ELF-1 (cell line): ENCODE results near the gene KAZN.

Source experiments
- DNase-seq: peaks from one replicate; pipeline ENCODE4 v3.0.0-alpha.2; 2016; ENCODE audit warnings: low read depth, low spot score

Gene KAZN

DNA sequence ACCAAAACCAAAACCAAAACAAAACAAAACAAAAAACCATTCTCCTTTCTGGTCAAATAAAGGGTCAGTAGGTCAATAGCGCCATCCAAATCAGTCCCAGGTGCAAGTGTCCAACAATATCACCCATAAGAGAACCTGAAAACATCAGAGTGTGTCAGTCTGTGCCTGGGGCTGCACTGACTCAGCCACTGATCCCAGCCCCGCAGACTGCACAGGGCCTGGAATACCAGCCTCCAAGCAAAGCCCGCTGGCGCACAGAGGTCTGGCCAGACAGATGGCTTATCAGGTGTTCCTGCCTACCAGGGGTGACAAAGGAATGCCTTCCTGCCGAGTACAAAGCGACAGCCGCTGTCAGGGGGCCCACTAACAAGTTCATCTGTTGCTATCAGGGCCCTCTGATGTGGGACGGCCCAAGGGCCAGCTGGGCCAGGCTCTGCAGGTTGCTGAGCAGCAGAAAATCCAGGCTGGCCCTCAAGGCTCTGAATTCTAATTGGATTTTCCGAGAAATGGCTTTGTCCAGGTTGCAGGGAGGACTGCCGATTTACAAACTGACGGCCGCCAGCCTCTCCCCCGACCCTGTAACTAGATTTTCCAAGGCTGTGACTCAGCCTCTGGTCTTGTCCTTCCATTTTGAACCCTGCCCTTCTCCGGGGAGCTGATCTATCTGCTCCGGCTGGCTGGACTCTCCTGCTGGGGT is 541.3 kb downstream of the KAZN start:
- peak; percentile 99 for DNase-seq

DNA sequence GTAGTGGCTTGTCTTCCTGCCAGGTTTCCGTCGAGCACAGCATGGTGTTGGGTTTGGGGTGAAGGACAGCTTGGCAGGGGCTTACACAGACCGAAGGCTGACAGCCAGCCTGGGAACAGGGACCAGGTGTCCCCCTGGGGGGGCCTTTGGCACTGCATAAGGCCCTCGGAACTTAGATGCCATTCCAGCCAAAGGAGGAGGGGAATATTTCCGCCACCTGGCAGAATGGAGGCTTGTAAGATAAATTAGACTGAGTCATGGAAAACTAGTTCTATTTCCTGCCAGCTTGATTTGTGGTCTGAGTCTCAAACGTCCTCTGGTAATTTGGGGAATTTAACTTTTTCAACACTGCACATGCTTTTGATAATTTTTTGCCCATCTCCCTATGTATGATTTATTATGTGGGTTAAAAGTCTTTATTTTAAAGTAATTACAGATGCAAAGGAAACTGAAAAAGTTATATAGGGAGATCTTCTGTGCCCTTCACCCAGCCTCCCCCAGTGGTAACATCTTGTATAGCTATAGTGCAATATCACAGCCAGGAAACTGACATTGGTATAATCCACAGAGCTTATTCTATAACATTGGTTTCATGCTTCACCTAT is 543.6 kb downstream of the KAZN start:
- no peak for DNase-seq

DNA sequence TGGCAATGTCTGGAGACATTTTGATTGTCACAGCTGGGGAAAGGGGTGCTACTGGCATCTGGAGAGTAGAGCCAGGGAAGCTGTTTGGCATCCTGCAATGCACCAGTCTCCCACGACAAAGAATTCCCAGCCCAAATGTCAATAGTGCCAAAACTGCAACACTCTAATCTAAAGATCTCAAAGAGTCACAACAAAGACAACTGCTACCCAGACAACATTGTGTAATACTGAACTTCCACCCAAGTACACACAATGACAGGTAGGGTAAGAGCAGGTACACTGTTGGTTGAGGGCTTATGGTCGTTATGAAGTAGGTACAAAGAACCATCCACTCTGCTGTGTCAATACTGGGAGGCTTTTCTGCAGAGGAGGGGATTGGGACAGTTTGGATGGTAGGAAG is 546.8 kb downstream of the KAZN start:
- DNase-seq = no peak

DNA sequence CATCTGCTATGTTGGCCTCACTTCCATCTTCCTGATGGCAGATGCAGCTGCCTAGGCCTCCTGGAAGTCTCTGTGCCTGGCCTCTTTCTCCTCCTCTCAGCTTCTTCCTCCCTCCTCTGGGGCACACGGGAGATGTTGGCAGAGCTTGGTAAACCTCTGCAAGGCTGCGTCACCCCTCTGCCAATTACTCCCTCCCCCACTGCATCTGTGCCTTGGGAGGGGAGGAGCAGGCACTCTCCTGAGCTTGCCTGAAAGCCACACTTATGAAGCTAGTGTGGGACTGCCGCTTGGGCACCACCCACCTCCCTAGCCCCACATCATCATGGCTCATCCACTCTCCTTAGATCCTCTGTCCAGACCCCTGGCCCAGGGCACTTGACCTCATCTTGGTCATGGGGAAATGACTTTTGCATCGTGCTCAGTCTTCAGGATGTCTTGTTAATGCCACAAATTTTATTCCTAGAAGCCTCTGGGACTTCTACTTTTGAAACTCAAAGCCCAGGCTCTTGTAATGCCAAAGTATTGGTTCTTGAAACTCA is 547.7 kb downstream of the KAZN start:
- no peak for DNase-seq

DNA sequence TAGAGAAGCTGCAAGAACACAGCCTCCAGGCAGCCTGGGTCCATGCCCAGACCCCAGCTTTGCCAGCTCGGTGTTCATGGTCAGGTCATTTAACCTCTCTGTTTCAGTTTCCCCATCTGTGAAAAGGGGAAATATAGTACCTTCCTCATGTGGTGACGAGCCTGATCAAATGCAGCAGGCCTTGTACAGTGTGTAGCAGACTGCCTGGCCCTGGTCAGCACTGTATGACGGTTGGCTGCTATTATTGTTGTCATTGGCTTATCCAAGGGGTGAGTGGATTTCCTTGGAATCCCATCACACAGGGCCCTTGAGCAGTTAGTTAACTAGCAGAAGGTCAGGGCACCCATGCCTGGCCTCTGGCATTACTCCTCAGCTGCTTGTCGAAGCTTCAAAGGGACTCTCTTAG is 548.5 kb downstream of the KAZN start:
- peak; percentile 69 for DNase-seq

DNA sequence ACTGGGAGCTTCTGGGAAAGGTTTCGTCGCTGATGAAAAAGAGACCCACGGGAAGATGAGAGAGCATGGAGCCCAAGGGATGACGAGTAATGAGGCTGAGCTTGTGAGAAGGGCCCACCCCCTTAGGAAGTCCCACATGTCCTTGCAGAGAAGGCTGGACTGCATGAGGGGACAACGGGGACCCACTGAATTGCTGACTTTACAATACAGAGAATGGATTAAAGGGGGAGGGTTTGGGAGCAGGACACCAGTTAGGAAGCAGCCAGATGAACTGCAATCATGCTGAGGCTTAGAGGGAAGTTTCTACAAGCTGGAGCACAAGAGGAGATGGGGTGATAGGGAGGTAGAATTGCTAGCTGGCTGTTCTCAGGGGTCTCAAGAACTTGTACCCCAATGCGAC is 549.5 kb downstream of the KAZN start:
- DNase-seq = no peak

DNA sequence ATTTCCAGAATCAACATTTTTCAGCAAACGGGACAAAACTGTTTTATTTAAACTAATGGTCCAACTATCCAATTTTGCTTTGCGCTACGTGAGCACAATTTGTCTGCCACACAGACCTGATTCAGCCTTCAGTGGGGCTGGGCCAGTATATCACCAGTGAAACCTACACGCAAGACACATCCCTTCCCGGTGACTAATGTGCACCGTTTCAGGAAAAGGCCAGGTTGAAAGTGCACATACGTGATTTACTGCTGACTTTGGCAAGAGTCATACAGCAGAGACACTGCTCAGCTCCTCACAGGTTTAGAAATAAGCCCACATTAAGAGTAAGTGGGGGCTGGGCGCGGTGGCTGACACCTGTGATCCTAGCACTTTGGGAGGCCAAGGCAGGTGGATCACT is 550.0 kb downstream of the KAZN start:
- DNase-seq = no peak

DNA sequence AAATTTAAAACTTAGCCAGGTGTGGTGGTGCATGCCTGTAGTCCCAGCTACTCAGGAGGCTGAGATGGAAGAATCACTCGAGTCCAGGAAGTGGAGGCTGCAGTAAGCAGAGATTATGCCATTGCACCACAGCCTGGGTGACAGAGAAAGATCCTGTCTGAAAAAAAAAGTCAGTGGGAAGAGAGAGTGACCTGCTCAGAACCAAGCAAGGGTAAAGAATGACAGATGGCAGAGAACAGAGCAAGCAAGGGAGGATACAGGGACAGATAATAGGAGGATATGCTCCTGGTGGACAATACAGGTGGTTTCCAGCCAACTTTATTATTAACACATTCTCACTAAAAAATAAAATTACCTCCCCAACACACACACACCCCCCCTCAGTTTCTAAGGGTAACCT is 550.5 kb downstream of the KAZN start:
- DNase-seq = no peak

DNA sequence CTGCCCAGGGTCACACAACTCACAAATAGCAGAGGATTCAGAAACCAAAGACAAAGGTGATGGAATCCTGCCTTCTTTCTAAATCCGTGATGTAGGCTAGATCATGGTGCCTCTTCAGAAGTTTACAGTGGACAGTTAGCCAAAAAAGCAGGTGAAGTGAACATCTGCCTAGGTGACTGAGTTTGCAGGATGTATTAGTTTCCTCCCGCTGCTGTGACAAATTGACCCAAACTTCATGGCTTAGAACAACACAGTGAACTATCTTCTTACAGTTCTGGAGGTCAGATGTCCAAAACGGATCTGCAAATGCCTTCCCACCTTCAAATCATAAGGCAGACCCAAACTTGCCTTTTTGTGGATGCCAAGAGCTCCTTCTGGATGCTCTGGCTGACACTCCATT is 551.9 kb downstream of the KAZN start:
- no peak for DNase-seq

DNA sequence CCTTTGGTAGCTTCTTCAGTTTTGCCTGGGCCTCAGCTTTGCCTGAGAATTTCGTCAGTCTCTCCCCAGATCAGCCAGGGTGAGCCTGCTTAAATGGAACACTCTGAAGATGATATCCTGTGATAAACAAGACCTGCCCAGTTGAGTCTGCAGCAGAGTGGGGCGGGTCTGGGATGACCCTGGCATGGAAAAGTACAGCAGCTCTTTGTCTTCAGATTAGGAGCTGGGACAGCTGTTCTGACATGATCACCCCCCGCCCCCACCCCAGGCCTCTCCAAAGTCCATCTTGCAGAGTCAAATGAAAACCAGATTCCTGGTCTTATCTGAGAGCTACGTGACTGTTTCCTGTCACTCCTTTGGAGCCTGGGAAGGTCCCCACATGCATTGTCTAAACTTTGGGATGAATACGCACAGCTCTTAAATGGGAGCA is 552.9 kb downstream of the KAZN start:
- peak; percentile 82 for DNase-seq

DNA sequence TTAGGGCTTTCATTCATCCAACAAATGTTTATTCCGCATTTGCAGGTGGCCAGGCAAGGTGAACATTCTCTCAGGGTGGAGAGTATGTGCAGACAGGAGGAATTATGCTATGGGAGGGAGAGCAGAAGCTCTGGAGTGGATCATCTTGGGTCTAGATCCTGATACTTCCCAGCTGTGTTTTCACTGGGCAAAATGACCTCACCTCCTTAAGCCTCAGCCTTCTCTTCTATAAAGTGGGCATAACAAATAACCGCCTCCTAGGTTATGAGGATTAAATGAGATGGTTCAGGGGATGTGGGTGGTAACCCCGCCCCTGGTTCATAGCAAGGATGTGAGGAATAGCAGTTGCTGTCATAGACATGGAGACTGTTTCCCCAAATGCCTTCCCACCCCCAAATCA is 553.4 kb downstream of the KAZN start:
- no peak for DNase-seq

DNA sequence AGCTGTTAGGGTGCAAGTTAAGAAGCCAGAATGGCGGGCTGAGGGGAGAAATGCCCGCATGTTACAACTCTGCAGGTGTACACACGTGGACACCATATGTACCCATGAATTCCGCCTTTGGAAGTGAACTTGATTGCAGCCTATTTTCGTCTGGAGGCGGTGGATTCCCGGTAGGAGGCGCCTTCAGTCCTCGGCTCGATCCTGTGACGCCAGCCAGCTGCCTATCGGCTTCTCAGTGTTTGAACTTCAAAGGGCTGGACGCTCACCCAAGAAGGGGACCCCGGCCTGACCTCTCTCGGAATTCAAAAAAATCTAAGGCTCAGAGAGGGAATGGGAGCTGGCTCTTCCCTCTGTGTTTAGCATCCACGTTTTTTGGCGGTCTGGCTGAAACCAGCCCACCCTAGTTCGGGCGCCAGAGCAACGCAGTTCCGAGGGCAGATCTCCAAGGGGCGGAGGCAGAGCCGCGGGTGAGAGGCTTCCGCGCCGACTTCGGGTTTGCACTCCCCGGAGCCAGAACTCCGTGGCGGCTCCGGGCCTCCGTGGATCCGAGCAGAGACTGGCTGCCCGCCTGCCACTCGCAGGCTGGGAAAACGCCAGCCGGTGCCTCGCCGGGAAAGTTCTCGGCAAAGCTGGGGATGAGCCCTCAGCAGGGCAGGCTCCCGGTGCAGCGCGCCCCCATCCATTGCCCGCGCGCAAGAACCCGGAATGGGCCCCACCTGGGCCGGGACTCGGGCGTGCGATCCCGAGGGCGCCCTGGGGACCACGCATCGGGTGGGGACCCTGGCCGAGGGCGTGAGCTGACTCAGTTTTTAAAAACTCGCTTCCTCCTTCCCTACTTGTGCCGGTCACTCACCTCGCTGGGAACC is 554.1 kb downstream of the KAZN start:
- peak; percentile 90 for DNase-seq

DNA sequence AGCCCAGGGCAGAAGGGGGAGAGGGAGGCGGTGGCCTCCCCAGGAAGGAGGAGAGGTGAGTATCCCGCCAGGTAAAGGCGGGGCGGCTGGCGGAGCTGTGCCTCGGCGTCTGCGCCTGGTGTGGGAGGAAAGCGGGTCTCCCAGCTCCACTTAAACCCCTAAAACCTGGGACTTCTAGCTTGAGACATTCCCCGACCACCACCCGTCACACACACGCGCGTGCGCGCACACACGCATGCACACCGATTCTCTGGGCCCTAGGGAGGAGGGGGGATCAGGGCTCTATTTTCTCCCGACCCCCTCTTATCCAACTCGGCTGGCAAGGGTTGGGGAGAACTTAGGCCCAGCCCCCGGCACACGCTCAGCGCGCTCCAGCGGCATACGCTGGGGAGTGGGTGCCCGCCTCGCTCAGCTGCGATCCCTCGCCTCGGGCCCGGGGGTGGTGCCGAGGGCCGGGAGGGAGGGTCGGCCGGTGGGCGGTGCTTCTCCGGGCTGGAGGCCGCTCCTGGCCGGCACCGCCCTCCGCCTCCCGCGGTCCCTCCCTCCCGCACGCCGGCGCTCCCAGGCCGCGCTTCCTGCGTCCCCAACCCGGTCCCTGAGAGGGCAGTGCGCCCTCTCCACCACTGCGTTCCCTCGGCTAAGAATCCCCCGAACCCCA is 554.8 kb downstream of the KAZN start, which contains the start of gene TMEM51:
Gene TMEM51 (plus strand): TSS at position 564 of the 658 bp plus-strand sequence. CDS start 61,341 bp downstream, outside the sequence.
- peak; percentile 82 for DNase-seq

DNA sequence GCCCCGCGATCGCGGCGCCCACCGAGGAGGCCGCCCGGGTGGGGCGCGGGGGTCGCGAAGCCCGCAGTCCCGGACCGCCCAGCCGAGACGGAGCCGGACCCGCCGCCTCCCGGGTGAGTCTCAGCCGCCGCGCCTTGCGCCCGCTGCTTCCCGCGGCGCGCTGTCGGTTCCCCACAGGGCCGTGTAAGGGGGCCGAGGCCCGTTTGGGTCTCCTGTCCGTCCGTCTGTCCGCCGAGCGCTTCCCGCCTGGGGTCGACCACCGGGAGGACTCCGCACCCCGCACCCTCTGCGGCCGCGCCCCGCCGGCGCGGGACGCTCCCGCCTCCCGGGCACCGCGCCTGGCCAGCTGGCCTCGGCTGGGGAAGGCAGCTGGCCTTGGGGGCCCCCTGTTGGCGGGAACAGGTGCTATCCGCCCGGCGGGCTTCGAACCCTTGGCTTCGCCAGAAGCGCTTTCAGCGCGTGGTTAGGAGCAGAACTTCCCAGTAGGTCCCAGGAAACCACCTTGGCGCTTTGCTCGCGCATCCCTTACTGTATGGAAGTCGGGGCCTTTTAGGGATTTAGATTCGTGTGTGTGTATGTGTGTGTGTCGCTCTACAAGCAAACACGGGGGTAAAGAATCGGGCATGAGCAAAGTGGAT is 555.5 kb downstream of the KAZN start:
- DNase-seq = peak; percentile 84

DNA sequence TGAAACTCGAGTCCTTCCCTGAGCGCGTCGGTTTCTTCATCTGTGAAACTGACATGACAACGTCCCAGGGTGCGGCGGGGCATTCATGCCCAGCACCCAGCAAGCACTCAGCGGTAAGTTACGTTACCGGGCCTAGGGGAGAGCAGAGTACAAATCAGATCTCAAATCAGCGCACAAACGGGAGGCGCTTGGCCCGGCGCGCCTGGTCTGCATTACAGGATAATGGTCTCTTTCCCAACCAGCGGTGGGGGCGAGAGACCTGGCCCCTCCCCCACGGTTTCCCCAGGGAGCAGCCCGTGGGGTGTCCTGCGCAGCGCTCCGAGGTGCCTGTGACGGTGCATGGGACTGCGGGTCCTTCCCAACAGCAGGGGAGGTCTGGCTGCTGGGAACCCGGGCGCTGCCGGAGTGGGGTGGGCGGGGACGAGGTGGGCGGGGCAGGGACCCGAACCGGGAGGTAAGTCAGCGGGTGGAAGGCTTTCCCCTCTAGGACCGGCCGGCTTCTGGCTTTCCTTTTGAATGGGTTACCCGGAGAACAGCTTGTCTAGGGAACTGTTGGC is 556.1 kb downstream of the KAZN start:
- peak; percentile 57 for DNase-seq

DNA sequence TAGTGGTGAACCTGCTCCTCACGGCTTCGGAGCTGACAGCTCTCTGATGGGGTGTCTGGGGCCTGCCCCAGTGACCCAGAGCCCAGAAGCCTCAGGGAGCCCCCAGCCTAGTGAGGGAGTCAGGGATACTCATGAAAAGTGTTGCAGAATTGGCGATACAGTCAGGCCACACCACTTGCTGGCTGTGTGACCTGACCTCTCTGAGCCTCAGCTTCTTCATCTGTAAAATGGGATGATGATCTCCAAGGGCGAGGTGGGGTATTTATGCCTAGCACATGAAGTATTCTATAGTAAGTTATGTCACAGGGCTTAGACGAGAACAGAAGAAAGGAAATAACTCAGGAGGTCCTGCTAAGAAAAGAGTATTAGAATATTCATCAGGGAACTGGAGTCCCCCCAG is 556.7 kb downstream of the KAZN start:
- no peak for DNase-seq

DNA sequence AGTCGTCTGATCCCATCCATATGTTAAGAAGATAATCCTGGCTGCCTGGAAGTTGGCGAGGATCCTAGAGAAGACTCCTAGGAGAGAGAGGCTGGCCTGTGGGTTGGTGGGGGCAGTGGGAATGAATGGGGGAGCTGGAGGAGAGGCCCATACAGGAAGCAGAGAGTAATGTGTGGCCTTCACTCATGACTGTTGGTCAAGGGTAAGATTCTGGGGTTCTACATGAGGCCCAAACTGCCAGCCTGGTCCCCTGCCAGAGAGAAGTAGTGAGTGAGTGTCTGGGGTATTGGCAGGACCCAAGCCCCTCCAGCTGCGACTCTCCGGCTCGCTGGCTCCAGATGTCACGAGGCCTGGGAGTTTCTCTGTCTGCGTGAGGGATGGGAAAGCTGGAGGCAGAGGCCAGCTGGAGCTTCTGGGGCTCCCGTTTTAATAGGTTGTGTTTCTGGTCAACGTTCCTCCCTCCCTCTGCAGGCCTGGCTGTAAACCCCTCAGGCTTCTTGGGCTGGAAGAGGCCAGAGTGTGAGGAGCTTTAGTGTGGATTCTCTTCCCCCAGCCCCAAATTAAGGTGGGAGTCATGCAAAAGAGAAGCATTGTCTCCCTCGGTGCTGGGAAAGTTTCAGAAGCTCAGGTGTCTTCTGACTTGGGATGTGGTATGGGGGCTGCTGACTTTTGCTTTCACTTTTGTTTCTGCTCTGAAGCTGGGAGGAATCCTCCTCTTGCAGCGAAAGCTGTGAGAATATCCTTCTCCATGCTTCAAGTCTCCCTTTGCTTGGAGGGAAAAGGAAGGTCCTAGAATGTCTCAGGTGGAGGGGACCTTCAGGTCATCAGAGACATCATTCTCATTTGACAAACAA is 557.6 kb downstream of the KAZN start:
- DNase-seq = no peak

DNA sequence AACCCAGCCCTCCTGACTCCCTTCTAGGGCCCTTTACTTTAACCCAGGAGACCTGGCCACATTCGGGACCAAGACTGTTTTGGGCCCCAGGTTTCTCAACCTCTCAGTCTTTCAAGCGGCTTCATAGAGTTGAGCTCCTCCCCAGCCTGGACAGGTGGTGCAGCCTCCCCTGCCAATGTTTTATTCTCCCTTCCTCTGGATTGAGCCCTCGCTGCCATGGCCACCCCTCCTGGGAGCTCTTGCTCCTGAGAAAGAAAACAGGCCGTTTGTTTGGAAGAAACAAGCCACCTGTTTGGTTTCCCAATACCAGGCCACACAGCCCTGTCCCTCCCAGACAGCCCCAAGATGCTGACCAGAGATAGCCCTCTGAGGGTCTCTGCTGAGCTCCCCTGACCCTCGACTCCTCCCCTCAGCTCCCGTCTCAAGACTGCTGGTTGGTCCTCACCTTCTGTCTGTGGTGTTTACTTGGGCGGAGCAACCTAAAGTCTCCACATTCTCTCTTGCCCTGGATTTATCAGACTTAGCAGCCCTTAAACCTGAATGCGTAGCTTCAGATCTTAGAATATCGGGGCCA is 558.4 kb downstream of the KAZN start:
- peak; percentile 47 for DNase-seq

DNA sequence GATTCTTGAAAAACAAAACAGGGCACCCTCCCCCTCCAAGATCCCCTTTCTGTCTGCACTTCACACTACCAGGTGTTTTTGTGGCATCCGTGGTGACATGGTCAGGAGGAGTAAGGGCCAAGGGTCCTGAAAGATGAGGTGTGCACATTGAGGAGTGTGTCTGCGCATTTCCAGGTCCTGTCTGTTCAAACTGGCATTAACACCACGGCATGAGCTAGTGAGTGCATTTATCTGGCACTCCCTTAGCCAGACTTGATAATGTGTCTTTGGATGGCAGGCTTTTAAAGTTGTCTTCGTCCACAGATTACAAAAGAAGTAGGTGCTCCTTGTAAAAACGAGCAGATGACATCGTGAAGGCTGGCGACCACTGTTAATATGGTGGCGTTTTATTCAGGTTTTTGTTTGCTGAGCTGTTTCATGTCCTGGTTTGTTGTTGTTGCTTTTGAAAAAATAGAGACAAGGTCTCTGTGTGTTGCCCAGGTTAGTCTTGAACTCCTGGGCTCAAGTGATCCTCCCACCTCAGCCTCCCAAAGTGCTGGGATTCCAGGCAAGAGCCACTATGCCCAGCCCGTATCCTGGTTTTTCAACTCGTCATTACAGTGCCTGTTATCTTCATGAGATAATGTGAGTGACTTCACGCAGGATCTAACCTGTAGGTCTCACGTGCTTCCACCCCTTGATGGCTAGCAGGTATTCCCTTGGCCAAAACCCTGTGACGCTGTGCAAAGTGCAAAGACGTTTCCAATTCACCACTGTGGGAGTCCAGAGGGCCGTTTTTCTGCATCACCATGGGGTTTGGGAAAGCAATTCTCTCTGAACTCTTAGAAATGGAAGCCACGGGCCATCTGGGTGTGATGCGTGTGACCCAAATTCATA is 559.3 kb downstream of the KAZN start:
- DNase-seq = no peak
